8988T (cell line): ENCODE measurements around the gene RGS3.

ENCODE experiments used
- DNase-seq: peaks from one replicate; pipeline ENCODE4 v3.0.0; 2011

Gene RGS3

GRCh38 chr9:113492343-113493202, 29.0 kb downstream of the RGS3 start:
- DNase-seq: no peak

DNA sequence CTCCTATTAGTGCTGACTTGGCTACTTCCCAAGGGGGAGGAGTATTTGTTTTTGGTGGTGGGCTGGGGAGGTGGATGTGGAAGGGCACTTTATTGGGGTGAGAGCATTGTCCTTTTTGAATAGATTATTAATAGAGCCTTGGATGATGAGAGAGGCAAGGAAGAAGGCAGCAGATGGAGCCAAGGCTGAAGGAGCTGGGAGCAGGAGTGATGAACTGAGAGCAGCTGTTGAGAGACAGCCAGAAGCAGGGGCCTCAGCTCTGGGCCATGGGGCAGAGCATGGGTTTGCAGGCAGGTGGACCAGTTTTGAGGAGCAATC, 29.6 kb downstream of the RGS3 start:
- no peak for DNase-seq

DNA sequence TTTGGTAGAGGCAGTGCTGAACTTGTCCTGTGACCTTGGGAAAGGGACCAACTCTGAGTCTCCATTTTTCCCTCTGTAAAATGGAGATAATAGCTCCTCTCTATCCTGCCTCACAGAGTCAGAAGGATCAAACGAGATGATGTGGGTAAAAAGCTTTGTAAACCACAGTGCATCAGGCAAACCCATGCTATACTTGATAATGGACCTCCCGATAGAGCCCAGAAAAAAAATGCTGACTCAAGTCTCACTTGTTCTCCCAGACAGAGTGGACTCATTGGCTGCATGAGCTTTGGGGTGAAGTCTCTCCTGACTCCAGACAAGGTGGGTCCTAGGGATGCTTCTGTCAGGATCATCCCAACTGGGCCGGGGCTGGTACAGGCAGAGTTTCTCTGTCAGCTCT, 32.0 kb downstream of the RGS3 start:
- no peak for DNase-seq

DNA sequence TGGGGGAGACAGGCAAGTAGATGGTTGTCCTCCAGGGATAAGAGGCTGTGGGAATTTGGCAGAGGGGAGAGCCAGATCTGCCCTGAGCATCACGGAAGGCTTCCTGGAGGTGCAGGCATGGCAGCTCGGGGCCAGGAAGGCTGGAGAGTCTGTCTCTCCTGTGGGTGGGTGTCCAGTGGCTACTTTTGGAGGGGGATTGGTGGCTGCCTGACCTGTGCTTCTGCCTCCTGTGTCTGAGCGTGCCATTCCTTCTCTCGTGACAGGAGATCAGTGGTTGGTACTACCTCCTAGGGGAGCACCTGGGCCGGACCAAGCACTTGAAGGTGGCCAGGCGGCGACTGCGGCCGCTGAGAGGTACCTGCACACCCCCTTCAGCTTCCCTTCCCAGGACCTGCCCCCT, 33.5 kb downstream of the RGS3 start:
- no peak for DNase-seq

GRCh38 chr9:113499153-113499875, 35.8 kb downstream of the RGS3 start:
- DNase-seq: no peak

- DNase-seq: no peak
Measured at GRCh38 chr9:113499876-113500497, 36.5 kb downstream of the RGS3 start.

GRCh38 chr9:113501129-113501686, 37.7 kb downstream of the RGS3 start:
- no peak for DNase-seq

GRCh38 chr9:113501852-113502251, 38.3 kb downstream of the RGS3 start:
- no peak for DNase-seq

DNA sequence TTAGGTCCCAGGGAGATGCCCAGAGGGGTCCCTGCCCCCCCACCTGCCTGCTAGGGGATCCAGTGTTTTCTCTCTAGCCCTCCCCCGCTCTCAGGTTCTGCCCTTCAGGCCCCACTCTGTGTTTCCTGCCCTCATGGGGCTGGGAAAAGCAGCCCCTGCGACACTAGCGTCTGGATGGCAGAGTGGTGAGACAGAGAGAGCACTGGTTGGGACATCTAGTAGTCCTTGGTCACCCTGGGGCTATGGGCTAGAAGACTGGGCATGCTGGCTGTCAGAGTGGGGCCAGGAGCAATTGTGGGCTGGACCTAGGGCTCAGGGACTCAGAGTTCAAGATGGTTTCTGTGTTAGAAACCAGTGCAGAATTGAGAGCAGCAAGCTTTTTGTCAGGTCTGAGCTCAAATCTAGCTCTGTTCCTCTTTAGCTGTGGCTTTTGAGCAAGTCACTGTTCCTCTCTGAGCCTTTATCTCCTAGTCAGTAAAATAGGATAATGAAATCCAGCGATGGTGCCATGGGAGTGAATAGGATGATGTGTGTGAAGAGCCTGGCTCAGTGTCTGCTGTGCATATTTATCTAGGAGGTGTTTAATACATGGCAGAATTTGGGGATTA, 39.0 kb downstream of the RGS3 start:
- no peak for DNase-seq

DNA sequence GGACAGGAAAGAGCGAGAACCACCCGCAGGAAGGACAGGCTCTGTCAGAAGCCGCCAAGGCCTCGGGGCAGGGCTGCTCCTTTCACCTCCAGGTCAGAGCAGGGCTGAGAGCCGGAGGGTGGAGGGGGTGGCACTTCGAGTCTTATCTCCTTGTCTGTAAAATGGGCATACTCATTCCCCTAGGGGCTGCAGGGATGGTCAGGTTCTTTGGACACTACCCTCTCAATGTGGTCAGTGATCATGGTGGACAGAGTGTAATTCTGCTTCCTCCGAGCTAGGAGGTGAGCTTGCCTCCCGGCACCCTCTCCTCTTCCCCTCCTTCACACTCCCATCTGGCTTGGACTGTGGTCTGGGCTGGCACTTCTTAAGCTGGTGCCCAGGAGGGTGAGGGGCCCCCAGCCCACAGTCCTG, 39.6 kb downstream of the RGS3 start:
- no peak for DNase-seq

- DNase-seq: no peak
Measured at GRCh38 chr9:113503613-113504211, 40.2 kb downstream of the RGS3 start.

- DNase-seq: no peak
Measured at GRCh38 chr9:113504725-113505590, 41.4 kb downstream of the RGS3 start.

- no peak for DNase-seq
Measured at GRCh38 chr9:113506090-113506589, 42.6 kb downstream of the RGS3 start.

DNA sequence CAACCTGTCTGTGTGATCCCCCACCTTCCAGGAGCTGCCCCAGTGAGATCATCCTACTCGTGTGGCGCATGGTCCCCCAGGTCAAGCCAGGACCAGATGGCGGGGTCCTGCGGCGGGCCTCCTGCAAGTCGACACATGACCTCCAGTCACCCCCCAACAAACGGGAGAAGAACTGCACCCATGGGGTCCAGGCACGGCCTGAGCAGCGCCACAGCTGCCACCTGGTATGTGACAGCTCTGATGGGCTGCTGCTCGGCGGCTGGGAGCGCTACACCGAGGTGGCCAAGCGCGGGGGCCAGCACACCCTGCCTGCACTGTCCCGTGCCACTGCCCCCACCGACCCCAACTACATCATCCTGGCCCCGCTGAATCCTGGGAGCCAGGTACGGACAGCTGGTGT, 43.7 kb downstream of the RGS3 start:
- DNase-seq: no peak

DNA sequence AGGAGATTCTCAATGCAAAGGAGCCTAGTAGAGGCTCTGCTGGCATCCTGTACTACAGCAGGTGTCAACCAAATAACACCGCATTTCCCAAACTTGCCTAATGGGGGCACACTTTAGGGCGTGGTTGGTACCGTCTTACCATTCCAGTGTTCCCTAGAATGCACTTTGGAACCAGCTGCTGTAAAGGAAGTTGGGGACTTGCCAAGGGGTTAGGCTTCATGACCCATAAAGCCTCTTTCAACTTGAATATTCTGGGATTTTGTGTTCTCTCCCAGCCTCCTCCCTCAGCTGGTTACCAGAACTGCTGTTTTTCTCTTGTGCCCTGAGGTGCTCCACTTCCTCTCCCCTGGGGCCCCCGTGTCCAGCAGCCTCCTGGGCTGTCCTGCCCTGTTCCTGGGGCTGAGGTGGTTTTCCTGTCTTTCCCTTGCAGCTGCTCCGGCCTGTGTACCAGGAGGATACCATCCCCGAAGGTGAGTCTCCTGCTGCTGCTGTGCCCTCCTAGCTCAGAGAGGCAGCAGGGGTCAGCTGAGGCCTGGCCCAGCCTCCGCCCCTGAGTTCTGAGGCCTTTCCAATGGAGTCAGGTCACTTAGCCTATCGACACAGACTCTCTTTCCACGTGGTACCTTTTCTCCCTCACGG, 44.7 kb downstream of the RGS3 start:
- DNase-seq: no peak

- no peak for DNase-seq
Measured at GRCh38 chr9:113509463-113509862, 45.9 kb downstream of the RGS3 start.

DNA sequence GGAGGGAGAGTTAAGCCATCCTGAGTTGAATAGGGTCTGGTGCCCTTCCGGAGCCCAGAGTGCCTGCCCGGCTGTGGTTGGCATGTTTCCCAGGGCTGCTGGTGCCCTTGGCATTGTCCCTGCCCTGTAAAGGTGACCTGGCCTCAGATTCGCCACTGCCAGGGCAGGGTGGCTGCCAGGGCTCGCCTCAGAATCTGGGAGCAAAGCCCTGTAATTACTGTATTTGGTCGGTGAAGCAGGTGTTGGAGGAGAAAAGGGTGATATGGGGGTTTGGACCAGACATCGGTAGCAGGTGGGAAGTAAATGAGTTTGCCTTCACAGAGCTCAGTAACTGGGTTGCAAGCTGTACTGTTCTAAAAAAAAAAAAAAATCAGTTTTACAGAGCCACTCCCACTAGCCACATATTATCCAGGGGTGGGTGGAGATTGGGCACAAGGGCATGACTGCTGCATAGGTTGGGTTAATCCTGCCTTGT, 47.6 kb downstream of the RGS3 start:
- no peak for DNase-seq

DNA sequence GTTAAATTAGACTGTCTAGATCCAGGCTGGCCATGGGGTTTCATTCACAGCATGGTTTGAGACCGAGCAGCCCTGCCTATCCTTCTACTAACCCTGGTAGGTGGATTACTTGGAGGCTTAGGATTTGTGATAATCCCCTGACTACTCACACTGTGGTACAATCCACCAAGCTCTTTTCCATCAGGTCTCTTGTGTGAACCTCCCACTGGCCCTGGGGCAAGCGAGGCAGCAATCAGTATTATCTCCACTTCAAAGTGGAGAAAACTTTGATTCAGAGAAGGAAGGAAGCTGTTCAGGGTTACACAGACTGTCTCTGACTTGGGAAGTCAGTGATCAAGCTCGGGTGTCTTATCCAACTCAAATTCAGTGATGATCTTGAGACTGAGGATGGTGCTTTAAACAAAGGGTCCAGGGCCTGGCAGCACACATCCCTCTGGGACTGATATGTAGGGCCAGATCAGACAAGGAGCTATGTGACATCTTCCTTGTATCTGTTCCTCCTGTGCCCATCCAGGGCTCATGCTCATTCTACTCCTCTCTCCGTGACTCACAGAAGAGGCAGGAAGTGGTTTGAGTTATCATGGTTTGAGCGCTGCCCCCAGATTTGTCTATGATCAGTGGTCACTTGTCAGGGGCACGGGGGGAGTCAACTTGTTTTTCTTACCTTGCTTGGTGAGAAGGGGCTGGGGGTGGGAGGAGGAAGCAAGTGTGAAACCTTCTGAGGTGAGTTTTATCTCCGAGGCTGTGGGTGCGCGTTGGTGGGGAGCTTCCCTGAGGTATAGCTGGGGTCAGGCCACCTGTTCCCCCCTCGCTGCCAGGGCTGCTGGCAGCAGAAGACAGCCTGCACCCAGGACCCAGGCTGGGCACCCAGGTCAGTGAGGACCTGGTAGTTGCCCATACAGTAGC, 48.6 kb downstream of the RGS3 start:
- DNase-seq: no peak

DNA sequence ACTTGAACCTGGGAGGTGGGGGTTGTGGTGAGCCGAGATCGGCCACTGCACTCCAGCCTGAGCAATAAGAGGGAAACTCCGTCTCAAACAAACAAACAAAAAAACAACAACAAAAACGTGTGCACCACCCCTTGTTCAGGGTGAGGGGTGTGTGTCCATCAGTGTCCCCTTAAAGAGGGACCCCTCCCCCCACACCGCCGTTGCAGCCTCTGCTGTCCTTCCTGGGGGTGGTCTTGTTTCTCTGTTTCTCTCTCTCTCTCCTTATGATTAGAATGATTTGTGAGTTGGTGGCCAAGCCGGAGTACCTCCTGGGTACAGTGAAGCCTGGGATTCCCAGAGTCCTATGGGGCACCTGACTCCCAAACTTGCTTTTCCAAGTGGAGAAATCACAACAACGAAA, 49.6 kb downstream of the RGS3 start:
- DNase-seq: no peak

GRCh38 chr9:113513536-113513935, 50.0 kb downstream of the RGS3 start:
- no peak for DNase-seq
